H1 (cell line): ENCODE measurements around the gene PDXP. TPM values are rescaled to one million over a fixed set of nuclear protein-coding genes. Genes with fewer than 3 reads are reported as not detected.

Experiments used
- CTCF ChIP-seq, 3 experiments: IDR thresholded peaks; 1 replicate in 2 of 3; 2 replicates in 1 of 3; pipeline versions ENCODE4 v1.5.1 to v1.6.1; 2011; ENCODE audit warnings: low read length in 3 of 3, mild to moderate bottlenecking in 3 of 3, inconsistent platforms in 2 of 3, low read depth in 1 of 3, moderate library complexity in 1 of 3; ENCODE audit not compliant: insufficient read depth in 1 of 3; ENCODE audit errors: control extremely low read depth in 1 of 3
- EP300 ChIP-seq, 2 experiments: IDR thresholded peaks; 1 replicate in 1 of 2; 2 replicates in 1 of 2; pipeline ENCODE4 v1.6.1; 2011 to 2012; ENCODE audit warnings: low read depth in 2 of 2, low read length in 2 of 2, mild to moderate bottlenecking in 2 of 2, borderline replicate concordance in 1 of 2, inconsistent platforms in 1 of 2, moderate library complexity in 1 of 2
- NANOG ChIP-seq: IDR thresholded peaks from 2 replicates; pipeline ENCODE4 v1.6.1; 2011; ENCODE audit warnings: low read length, low read depth, mild to moderate bottlenecking, inconsistent platforms; ENCODE audit not compliant: insufficient read depth, poor library complexity, severe bottlenecking
- POU5F1 ChIP-seq: IDR thresholded peaks from 2 replicates; pipeline ENCODE4 v1.6.1; 2011; ENCODE audit warnings: low read depth, mild to moderate bottlenecking, low read length, moderate library complexity
- RFX5 ChIP-seq: IDR thresholded peaks from 2 replicates; pipeline ENCODE4 v1.6.1; 2011; ENCODE audit warnings: low read depth, low read length, improper control_type of control experiment, borderline replicate concordance
- RNF2 ChIP-seq: fragments of 200-900, 300-1000 bp; sonication (generic); IDR thresholded peaks from 2 replicates; pipeline ENCODE4 v1.7.1; 2016; ENCODE audit warnings: borderline replicate concordance, low read depth, mild to moderate bottlenecking, antibody characterized with exemption, low read length; ENCODE audit not compliant: poor library complexity, severe bottlenecking; ENCODE audit errors: missing control alignments
- SIN3A ChIP-seq, 2 experiments: IDR thresholded peaks in 1 of 2; conservative IDR thresholded peaks in 1 of 2; 2 replicates each; pipeline ENCODE4 v1.6.1; 2011 to 2012; ENCODE audit warnings: low read length in 2 of 2, improper control_type of control experiment in 1 of 2, low read depth in 1 of 2, mild to moderate bottlenecking in 1 of 2
- TAF7 ChIP-seq: optimal IDR thresholded peaks from 2 replicates; pipeline ENCODE3; 2011; ENCODE audit warnings: low read depth, mild to moderate bottlenecking, inconsistent platforms, low read length, moderate library complexity, borderline replicate concordance
- TEAD4 ChIP-seq: IDR thresholded peaks from 2 replicates; pipeline ENCODE4 v1.6.1; 2012; ENCODE audit warnings: low read depth, low read length, inconsistent platforms, mixed read lengths
- polyA plus RNA-seq, 7 experiments: library from polyadenylated mRNA; depleted of rRNA in 3 of 7; stranded (reverse) in 5 of 7; unstranded in 2 of 7; fragments of >200 nt in 5 of 7; fragments of 200-250 nt in 2 of 7; gene quantifications; 1 replicate in 5 of 7; 2 replicates in 1 of 7; 4 replicates in 1 of 7; pipeline versions ENCODE4 v1.2.1 to v1.2.3, GENCODE V29; 2011 to 2013; ENCODE audit warnings: missing spikeins in 2 of 7, mixed read lengths in 2 of 7
- total RNA-seq: library from RNA; stranded (reverse); fragmentation: NEBNext Ultra II Directional; extraction: Animal tissue kit (Norgen Biotek cat#: 25700); gene quantifications from 2 replicates; pipeline ENCODE4 v1.2.1, GENCODE V29; 2021

PDXP gene
- total and polyA plus RNA-seq, 2 of the 8 experiments (the other 6 are each of a cell fraction or from before 2014, with no cell fraction given): 36.6 to 67.7 TPM

DNA sequence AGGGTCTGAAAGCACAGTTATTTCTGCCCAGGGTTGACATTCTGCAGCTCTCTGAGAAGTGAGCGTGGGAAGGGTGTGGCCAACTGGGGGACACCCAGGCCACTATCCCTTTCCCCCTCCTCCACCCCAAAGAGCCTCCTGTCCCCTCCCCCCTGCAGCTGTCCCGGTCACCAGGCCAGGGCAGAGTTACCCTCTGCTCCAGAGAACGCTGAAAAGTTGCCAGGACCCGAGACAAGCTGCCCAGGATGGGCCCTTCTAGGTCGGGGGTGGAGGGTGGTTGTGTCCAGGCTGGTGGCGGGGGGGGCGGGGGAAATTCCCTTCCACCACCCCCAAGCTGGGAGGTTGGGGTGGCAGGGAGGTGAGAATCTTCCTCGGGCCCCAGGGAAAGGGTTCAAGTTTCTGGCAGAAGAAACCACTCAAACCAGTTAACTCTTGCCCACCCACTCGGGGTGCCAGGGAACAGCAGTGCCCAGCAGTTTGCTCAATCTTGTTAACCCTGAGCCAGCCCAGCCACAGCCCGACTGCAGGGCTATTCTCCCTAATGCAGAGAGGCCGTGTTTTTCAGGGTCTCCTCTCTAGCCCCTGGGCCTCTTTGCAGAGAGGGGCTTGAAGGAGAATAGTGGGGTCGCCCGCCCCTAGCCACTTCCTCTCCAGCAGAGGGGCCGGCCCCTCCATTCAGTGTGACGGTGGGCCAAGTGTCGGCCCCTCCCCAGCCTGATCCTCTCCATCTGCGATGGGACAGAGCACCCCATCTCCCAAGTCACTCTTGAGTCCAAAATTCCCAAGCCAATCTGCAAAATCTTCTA, 17.6 kb downstream of the PDXP start (continued):
- TF ChIP-seq TAF7 (no peak), EP300 (IDR thresholded peaks at IDR 0.05; ENCODE audit: borderline replicate concordance in 1 of 2, low read depth in 2 of 2, low read length in 2 of 2) (no peak), TEAD4 (no peak), SIN3A (conservative IDR thresholded peaks at IDR 0.05 in 1 of 2, IDR thresholded peaks at IDR 0.05 in 1 of 2; ENCODE audit: low read depth in 1 of 2, low read length in 2 of 2) (no peak), NANOG (no peak), RFX5 (no peak), POU5F1 (no peak), RNF2 (no peak), CTCF (IDR thresholded peaks at IDR 0.05; ENCODE audit: control extremely low read depth in 1 of 3, insufficient read depth in 1 of 3, low read depth in 1 of 3, low read length in 3 of 3) (no peak)
